Keratinocyte (primary cell): ENCODE data around the gene CELF2. TPM values are rescaled to one million over a fixed set of nuclear protein-coding genes. Genes with fewer than 3 reads are reported as not detected.

Source experiments
- DNase-seq: peaks from one replicate; pipeline ENCODE4 v3.0.0-alpha.2; 2011; ENCODE audit warnings: low read depth, missing footprints, low spot score
- FAIRE-seq: peaks from 2 replicates; lab custom pipeline; 2011; peaks lifted over from hg19 to GRCh38; lab: Jason Lieb, UNC
- H2AFZ ChIP-seq: 2 replicates; pipeline ENCODE4 v1.6.0; 2012; ENCODE audit warnings: low read length, control low read depth, inconsistent platforms; ENCODE audit not compliant: control insufficient read depth
- H3K27ac ChIP-seq: 2 replicates; pipeline ENCODE4 v1.5.1; 2011; ENCODE audit warnings: low read length; ENCODE audit not compliant: control insufficient read depth, insufficient read depth
- H3K27me3 ChIP-seq: 3 replicates; pipeline ENCODE4 v1.6.0; 2011; ENCODE audit warnings: low read length; ENCODE audit not compliant: control insufficient read depth, insufficient read depth; ENCODE audit errors: extremely low read depth
- H3K36me3 ChIP-seq, 2 experiments: 2 replicates in 1 of 2; 3 replicates in 1 of 2; pipeline ENCODE4 v1.5.1; 2011; ENCODE audit warnings: low read length in 2 of 2, mild to moderate bottlenecking in 1 of 2; ENCODE audit not compliant: control insufficient read depth in 2 of 2, insufficient read depth in 2 of 2; ENCODE audit errors: extremely low read depth in 1 of 2
- H3K4me1 ChIP-seq: 3 replicates; pipeline ENCODE4 v1.5.1; 2011; ENCODE audit warnings: low read length; ENCODE audit not compliant: control insufficient read depth, insufficient read depth; ENCODE audit errors: extremely low read depth
- H3K4me2 ChIP-seq: 3 replicates; pipeline ENCODE4 v1.6.0; 2011; ENCODE audit warnings: low read depth, low read length; ENCODE audit not compliant: control insufficient read depth, insufficient read depth; ENCODE audit errors: extremely low read depth
- H3K4me3 ChIP-seq, 3 experiments: fragments of 200-600 bp in 1 of 3; sonication (generic) in 1 of 3; 2 replicates in 2 of 3; 3 replicates in 1 of 3; pipeline ENCODE4 v1.5.1; 2011 to 2016; ENCODE audit warnings: low read length in 3 of 3, mild to moderate bottlenecking in 3 of 3, control low read depth in 2 of 3, inconsistent platforms in 1 of 3, low read depth in 1 of 3, mixed read lengths in 1 of 3, mixed run types in 1 of 3, moderate library complexity in 1 of 3; ENCODE audit not compliant: control insufficient read depth in 2 of 3, insufficient read depth in 2 of 3; ENCODE audit errors: extremely low read depth in 1 of 3
- H3K79me2 ChIP-seq: 2 replicates; pipeline ENCODE4 v1.6.0; 2012; ENCODE audit warnings: low read length; ENCODE audit not compliant: control insufficient read depth, insufficient read depth
- H3K9ac ChIP-seq: 3 replicates; pipeline ENCODE4 v1.6.0; 2011; ENCODE audit warnings: low read length; ENCODE audit not compliant: control insufficient read depth, insufficient read depth; ENCODE audit errors: extremely low read depth
- H3K9me1 ChIP-seq: 3 replicates; pipeline ENCODE4 v1.6.0; 2011; ENCODE audit warnings: low read length; ENCODE audit not compliant: control insufficient read depth, insufficient read depth; ENCODE audit errors: extremely low read depth
- H3K9me3 ChIP-seq: 2 replicates; pipeline ENCODE4 v1.5.1; 2012; ENCODE audit warnings: low read depth, low read length; ENCODE audit not compliant: control insufficient read depth
- H4K20me1 ChIP-seq: 3 replicates; pipeline ENCODE4 v1.6.0; 2011; ENCODE audit warnings: low read length; ENCODE audit not compliant: control insufficient read depth, insufficient read depth; ENCODE audit errors: extremely low read depth
- EZH2 ChIP-seq: IDR thresholded peaks from one replicate; pipeline ENCODE4 v1.6.1; 2012; ENCODE audit warnings: inconsistent platforms, mild to moderate bottlenecking, low read length, moderate library complexity
- dilution Hi-C: fragments of 300-500 bp; cut with MboI; formaldehyde crosslinking; loops from one replicate; pipeline ENCODE4 v1.7.0; 2020; ENCODE audit warnings: low sequenced_read_pairs; ENCODE audit not compliant: extremely low pct_ligation_motif_present
- polyA plus RNA-seq, 5 experiments: library from polyadenylated mRNA; depleted of rRNA in 3 of 5; stranded (reverse) in 3 of 5; stranded (forward) in 1 of 5; unstranded in 1 of 5; fragments of >200 nt; gene quantifications; 1 replicate in 1 of 5; 2 replicates in 3 of 5; 3 replicates in 1 of 5; pipeline versions ENCODE4 v1.2.1 to v1.2.3, GENCODE V29; 2011 to 2012; ENCODE audit warnings: missing spikeins in 2 of 5, low read depth in 1 of 5, low replicate concordance in 1 of 5
- TF ChIP-seq, protein P1 (sequence below), 3 experiments: IDR thresholded peaks in 1 of 3; conservative IDR thresholded peaks in 1 of 3; optimal IDR thresholded peaks in 1 of 3; 2 replicates in 2 of 3; 3 replicates in 1 of 3; pipeline versions ENCODE3 to v1.5.1; 2011; ENCODE audit warnings: low read length in 3 of 3, mild to moderate bottlenecking in 3 of 3, moderate library complexity in 2 of 3, control low read depth in 1 of 3, inconsistent platforms in 1 of 3; ENCODE audit not compliant: insufficient read depth in 2 of 3; ENCODE audit errors: extremely low read depth in 1 of 3

Gene CELF2
- polyA plus RNA-seq, 1 donor (not counting 4 experiments of a cell fraction or from before 2014, with no cell fraction given) = 9.8 TPM

DNA sequence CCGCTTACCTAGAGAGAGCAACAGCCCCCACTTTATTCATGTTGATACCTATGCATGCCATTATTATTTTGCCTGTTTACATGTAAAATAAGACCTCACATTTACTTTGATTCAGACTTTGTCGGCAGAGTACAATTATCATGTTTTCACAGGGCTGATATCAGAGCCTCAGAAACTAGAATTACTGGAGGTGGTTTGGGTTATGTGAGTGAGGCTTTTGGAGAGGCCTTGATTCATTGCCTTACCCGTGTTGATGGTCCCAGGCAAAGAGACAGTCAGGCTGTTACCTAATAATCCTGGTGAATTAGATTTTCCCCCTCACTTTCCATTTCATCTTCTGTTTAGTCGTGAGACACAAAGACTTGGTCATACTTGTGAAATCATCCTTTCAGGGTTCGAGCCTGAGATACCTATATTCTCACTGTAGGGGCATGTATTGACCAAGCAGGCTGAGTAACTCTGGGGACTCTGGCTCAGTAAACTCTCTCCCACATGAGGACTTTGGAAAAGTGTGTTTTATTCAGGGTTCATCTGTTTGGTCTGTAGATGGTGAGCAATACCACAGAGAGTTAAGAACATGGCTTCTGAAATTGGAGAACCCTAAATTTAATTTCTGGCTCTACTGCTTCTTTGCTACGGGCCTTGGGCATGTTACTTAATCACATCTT lies 150.9 kb downstream of the CELF2 start:
- dilution Hi-C loops = no loop called here
- H3K9ac ChIP-seq = no peak overlapping the region
- no peak for TF ChIP-seq EZH2
- TF ChIP-seq, protein P1, sequence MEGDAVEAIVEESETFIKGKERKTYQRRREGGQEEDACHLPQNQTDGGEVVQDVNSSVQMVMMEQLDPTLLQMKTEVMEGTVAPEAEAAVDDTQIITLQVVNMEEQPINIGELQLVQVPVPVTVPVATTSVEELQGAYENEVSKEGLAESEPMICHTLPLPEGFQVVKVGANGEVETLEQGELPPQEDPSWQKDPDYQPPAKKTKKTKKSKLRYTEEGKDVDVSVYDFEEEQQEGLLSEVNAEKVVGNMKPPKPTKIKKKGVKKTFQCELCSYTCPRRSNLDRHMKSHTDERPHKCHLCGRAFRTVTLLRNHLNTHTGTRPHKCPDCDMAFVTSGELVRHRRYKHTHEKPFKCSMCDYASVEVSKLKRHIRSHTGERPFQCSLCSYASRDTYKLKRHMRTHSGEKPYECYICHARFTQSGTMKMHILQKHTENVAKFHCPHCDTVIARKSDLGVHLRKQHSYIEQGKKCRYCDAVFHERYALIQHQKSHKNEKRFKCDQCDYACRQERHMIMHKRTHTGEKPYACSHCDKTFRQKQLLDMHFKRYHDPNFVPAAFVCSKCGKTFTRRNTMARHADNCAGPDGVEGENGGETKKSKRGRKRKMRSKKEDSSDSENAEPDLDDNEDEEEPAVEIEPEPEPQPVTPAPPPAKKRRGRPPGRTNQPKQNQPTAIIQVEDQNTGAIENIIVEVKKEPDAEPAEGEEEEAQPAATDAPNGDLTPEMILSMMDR (optimal IDR thresholded peaks at IDR 0.05 in 1 of 3, IDR thresholded peaks at IDR 0.05 in 1 of 3, conservative IDR thresholded peaks at IDR 0.05 in 1 of 3; ENCODE audit: extremely low read depth in 1 of 3, insufficient read depth in 2 of 3, low read length in 3 of 3) = no peak
- no peaks in the 10 kb centered on the region for H3K79me2 ChIP-seq
- FAIRE-seq (no peak), DNase-seq (no peak)
- H3K4me2 ChIP-seq = no peak overlapping the region
- H2AFZ ChIP-seq = no peak overlapping the region
- H4K20me1 ChIP-seq = no peaks in the 10 kb centered on the region
- H3K9me1 ChIP-seq = no peaks in the 10 kb centered on the region
- no peaks in the 10 kb centered on the region for H3K9me3 ChIP-seq
- no peak overlapping the region for H3K4me3 ChIP-seq
- H3K4me1 ChIP-seq = no peaks in the 10 kb centered on the region
- peaks cover 16% of the 10 kb centered on the region for H3K27me3 ChIP-seq
- H3K27ac ChIP-seq = no peak overlapping the region
- no peaks in the 10 kb centered on the region for H3K36me3 ChIP-seq

- Histone ChIP-seq H3K79me2 (no peaks in the 10 kb centered on the region), H3K36me3 (no peaks in the 10 kb centered on the region), H3K27me3 (peaks cover 12% of the 10 kb centered on the region), H3K4me3 (no peak overlapping the region), H3K27ac (no peak overlapping the region), H3K9me3 (no peaks in the 10 kb centered on the region), H3K4me2 (no peak overlapping the region), H3K9me1 (no peaks in the 10 kb centered on the region), H3K4me1 (no peaks in the 10 kb centered on the region), H4K20me1 (no peaks in the 10 kb centered on the region), H2AFZ (no peak overlapping the region), H3K9ac (no peak overlapping the region)
- no peak for FAIRE-seq
- TF ChIP-seq EZH2 = no peak
- TF ChIP-seq, protein P1 (optimal IDR thresholded peaks at IDR 0.05 in 1 of 3, IDR thresholded peaks at IDR 0.05 in 1 of 3, conservative IDR thresholded peaks at IDR 0.05 in 1 of 3; ENCODE audit: extremely low read depth in 1 of 3, insufficient read depth in 2 of 3, low read length in 3 of 3) = no peak
- dilution Hi-C loops = no loop called here
- no peak for DNase-seq
Measured at GRCh38 chr10:11169976-11170375, 152.3 kb downstream of the CELF2 start.
